GM19043 (cell line): Measurements from ENCODE around the gene STK32B.

Experiments
- ATAC-seq: cut with Tn5 transposase; IDR thresholded peaks from one replicate; pipeline ENCODE4 v1.9.1; 2021; ENCODE audit warnings: low read depth; ENCODE audit not compliant: unreplicated experiment

Gene STK32B

GRCh38 chr4:5479518-5480060 is 428.3 kb downstream of the STK32B start:
- ATAC-seq, result no peak

- ATAC-seq, result no peak
These were observed 437.1 kb downstream of the STK32B start for GRCh38 chr4:5488413-5488812.

GRCh38 chr4:5489260-5489659 is 438.0 kb downstream of the STK32B start:
- no peak for ATAC-seq

GRCh38 chr4:5497489-5497888 is 446.2 kb downstream of the STK32B start:
- no peak for ATAC-seq

- no peak for ATAC-seq
These were observed 448.9 kb downstream of the STK32B start for GRCh38 chr4:5500165-5500564.

GRCh38 chr4:5503336-5503936 is 452.2 kb downstream of the STK32B start:
- ATAC-seq, result no peak

GRCh38 chr4:5504486-5504885 is 453.2 kb downstream of the STK32B start:
- no peak for ATAC-seq

- no peak for ATAC-seq
These were observed 459.2 kb downstream of the STK32B start for GRCh38 chr4:5510504-5510903.

- ATAC-seq, result no peak
These were observed 460.5 kb downstream of the STK32B start for GRCh38 chr4:5511791-5512190.

- no peak for ATAC-seq
These were observed 464.4 kb downstream of the STK32B start for GRCh38 chr4:5515646-5516045.

GRCh38 chr4:5517372-5517771 is 466.1 kb downstream of the STK32B start:
- ATAC-seq, result no peak

GRCh38 chr4:5524446-5525299 is 473.4 kb downstream of the STK32B start:
- no peak for ATAC-seq

GRCh38 chr4:5526080-5526846 is 475.0 kb downstream of the STK32B start:
- ATAC-seq, result no peak

- no peak for ATAC-seq
These were observed 475.9 kb downstream of the STK32B start for GRCh38 chr4:5527211-5527610.

GRCh38 chr4:5528031-5528436 is 476.8 kb downstream of the STK32B start:
- ATAC-seq, result no peak

GRCh38 chr4:5532100-5532499 is 480.8 kb downstream of the STK32B start:
- no peak for ATAC-seq

GRCh38 chr4:5539584-5539983 is 488.3 kb downstream of the STK32B start:
- no peak for ATAC-seq

GRCh38 chr4:5541169-5541568 is 489.9 kb downstream of the STK32B start:
- ATAC-seq, result no peak

GRCh38 chr4:5543681-5544080 is 492.4 kb downstream of the STK32B start:
- no peak for ATAC-seq

- ATAC-seq, result no peak
These were observed 493.5 kb downstream of the STK32B start for GRCh38 chr4:5544762-5545161.

GRCh38 chr4:5545271-5545670 is 494.0 kb downstream of the STK32B start:
- no peak for ATAC-seq
